ENCODE results near the gene MALAT1. TPM values are rescaled to one million over a fixed set of nuclear protein-coding genes. Genes with fewer than 3 reads are reported as not detected.

MALAT1 gene
- total and polyA plus RNA-seq, 2 of the 13 experiments (the other 11 are each of a cell fraction or from before 2014, with no cell fraction given), result 143 to 1,237 TPM

DNA sequence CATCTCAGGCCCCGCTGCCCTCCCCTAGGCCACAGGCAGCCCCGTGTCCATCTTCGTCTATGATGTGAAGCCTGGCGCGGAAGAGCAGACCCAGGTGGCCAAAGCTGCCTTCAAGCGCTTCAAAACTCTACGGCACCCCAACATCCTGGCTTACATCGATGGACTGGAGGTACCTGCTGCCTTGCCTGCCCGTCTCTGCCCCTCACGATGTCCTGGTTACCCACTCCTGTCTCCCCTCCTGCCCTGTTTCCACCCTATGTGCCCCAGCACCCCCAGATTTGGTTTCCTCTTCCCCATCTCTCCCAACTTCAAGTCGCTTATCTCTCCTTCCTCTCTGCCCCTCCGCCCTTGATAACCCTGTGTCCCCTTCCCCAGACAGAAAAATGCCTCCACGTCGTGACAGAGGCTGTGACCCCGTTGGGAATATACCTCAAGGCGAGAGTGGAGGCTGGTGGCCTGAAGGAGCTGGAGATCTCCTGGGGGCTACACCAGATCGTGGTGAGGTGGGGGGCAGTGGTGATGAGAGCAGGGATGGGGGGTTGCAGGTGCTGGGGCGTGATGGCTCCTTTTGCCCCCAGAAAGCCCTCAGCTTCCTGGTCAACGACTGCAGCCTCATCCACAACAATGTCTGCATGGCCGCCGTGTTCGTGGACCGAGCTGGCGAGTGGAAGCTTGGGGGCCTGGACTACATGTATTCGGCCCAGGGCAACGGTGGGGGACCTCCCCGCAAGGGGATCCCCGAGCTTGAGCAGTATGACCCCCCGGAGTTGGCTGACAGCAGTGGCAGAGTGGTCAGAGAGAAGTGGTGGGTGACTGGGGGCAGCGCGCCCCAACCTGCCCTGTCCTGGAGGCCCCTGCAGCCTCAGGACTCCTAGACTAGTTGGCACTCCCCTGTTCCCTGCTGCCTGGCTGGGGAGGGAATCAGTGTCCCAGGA lies 27.0 kb downstream of the MALAT1 start (continued):
- TF ChIP-seq AKAP8 (CRISPR knock-in tag; IDR thresholded peaks at IDR 0.05), result 0 out of 2 replicates have a peak, but pooled peaks have one; percentile 8
- TF ChIP-seq ZNF350 (CRISPR knock-in tag; IDR thresholded peaks at IDR 0.05; ENCODE audit: borderline replicate concordance, low read depth), result no peak
- no peak for TF ChIP-seq ADNP (CRISPR knock-in tag; IDR thresholded peaks at IDR 0.05)
- TF ChIP-seq, protein P1, sequence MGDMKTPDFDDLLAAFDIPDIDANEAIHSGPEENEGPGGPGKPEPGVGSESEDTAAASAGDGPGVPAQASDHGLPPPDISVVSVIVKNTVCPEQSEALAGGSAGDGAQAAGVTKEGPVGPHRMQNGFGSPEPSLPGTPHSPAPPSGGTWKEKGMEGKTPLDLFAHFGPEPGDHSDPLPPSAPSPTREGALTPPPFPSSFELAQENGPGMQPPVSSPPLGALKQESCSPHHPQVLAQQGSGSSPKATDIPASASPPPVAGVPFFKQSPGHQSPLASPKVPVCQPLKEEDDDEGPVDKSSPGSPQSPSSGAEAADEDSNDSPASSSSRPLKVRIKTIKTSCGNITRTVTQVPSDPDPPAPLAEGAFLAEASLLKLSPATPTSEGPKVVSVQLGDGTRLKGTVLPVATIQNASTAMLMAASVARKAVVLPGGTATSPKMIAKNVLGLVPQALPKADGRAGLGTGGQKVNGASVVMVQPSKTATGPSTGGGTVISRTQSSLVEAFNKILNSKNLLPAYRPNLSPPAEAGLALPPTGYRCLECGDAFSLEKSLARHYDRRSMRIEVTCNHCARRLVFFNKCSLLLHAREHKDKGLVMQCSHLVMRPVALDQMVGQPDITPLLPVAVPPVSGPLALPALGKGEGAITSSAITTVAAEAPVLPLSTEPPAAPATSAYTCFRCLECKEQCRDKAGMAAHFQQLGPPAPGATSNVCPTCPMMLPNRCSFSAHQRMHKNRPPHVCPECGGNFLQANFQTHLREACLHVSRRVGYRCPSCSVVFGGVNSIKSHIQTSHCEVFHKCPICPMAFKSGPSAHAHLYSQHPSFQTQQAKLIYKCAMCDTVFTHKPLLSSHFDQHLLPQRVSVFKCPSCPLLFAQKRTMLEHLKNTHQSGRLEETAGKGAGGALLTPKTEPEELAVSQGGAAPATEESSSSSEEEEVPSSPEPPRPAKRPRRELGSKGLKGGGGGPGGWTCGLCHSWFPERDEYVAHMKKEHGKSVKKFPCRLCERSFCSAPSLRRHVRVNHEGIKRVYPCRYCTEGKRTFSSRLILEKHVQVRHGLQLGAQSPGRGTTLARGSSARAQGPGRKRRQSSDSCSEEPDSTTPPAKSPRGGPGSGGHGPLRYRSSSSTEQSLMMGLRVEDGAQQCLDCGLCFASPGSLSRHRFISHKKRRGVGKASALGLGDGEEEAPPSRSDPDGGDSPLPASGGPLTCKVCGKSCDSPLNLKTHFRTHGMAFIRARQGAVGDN (CRISPR knock-in tag; IDR thresholded peaks at IDR 0.05), result peak; percentile 60; the same call in 1 of the 2 replicates
- TF ChIP-seq TP53 (CRISPR knock-in tag; conservative IDR thresholded peaks at IDR 0.05), result no peak
- TF ChIP-seq EED (CRISPR knock-in tag; IDR thresholded peaks at IDR 0.05), result peak; percentile 17; the same call in 1 of the 2 replicates
- TF ChIP-seq ARNTL (CRISPR knock-in tag; IDR thresholded peaks at IDR 0.05), result peak; percentile 67; the same call in 1 of the 2 replicates
- no peak for TF ChIP-seq ZNF496 (CRISPR knock-in tag; IDR thresholded peaks at IDR 0.05; ENCODE audit: insufficient replicate concordance)
- TF ChIP-seq DR1 (CRISPR knock-in tag; IDR thresholded peaks at IDR 0.05), result no peak
- TF ChIP-seq, protein P2, sequence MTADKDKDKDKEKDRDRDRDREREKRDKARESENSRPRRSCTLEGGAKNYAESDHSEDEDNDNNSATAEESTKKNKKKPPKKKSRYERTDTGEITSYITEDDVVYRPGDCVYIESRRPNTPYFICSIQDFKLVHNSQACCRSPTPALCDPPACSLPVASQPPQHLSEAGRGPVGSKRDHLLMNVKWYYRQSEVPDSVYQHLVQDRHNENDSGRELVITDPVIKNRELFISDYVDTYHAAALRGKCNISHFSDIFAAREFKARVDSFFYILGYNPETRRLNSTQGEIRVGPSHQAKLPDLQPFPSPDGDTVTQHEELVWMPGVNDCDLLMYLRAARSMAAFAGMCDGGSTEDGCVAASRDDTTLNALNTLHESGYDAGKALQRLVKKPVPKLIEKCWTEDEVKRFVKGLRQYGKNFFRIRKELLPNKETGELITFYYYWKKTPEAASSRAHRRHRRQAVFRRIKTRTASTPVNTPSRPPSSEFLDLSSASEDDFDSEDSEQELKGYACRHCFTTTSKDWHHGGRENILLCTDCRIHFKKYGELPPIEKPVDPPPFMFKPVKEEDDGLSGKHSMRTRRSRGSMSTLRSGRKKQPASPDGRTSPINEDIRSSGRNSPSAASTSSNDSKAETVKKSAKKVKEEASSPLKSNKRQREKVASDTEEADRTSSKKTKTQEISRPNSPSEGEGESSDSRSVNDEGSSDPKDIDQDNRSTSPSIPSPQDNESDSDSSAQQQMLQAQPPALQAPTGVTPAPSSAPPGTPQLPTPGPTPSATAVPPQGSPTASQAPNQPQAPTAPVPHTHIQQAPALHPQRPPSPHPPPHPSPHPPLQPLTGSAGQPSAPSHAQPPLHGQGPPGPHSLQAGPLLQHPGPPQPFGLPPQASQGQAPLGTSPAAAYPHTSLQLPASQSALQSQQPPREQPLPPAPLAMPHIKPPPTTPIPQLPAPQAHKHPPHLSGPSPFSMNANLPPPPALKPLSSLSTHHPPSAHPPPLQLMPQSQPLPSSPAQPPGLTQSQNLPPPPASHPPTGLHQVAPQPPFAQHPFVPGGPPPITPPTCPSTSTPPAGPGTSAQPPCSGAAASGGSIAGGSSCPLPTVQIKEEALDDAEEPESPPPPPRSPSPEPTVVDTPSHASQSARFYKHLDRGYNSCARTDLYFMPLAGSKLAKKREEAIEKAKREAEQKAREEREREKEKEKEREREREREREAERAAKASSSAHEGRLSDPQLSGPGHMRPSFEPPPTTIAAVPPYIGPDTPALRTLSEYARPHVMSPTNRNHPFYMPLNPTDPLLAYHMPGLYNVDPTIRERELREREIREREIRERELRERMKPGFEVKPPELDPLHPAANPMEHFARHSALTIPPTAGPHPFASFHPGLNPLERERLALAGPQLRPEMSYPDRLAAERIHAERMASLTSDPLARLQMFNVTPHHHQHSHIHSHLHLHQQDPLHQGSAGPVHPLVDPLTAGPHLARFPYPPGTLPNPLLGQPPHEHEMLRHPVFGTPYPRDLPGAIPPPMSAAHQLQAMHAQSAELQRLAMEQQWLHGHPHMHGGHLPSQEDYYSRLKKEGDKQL (CRISPR knock-in tag; IDR thresholded peaks at IDR 0.05; ENCODE audit: low read depth), result no peak
- 0 out of 2 replicates have a peak, but pooled peaks have one; percentile 16 for TF ChIP-seq KMT2A (CRISPR knock-in tag; IDR thresholded peaks at IDR 0.05)
- no peak for TF ChIP-seq GATAD2A (CRISPR knock-in tag; IDR thresholded peaks at IDR 0.05)
- no peak for TF ChIP-seq SIN3B (IDR thresholded peaks at IDR 0.05; ENCODE audit: low read length)
- TF ChIP-seq ZNF746 (CRISPR knock-in tag; IDR thresholded peaks at IDR 0.05), result no peak
- TF ChIP-seq, protein P3, sequence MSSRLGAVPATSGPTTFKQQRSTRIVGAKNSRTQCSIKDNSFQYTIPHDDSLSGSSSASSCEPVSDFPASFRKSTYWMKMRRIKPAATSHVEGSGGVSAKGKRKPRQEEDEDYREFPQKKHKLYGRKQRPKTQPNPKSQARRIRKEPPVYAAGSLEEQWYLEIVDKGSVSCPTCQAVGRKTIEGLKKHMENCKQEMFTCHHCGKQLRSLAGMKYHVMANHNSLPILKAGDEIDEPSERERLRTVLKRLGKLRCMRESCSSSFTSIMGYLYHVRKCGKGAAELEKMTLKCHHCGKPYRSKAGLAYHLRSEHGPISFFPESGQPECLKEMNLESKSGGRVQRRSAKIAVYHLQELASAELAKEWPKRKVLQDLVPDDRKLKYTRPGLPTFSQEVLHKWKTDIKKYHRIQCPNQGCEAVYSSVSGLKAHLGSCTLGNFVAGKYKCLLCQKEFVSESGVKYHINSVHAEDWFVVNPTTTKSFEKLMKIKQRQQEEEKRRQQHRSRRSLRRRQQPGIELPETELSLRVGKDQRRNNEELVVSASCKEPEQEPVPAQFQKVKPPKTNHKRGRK (CRISPR knock-in tag; IDR thresholded peaks at IDR 0.05), result 0 out of 2 replicates have a peak, but pooled peaks have one; percentile 41

Data from HepG2 (cell line).